IMR-90 (cell line): Measurements from ENCODE around the gene ERMN.
"Not testable (repeated sequence)": the region's sequence is repeated elsewhere in the genome, so short reads cannot be mapped to it uniquely, and the experiment has no call there.

Experiments
- CHD1 ChIP-seq: IDR thresholded peaks from 2 replicates; pipeline ENCODE4 v1.6.1; 2012; ENCODE audit warnings: low read depth, low read length, improper control_type of control experiment
- MXI1 ChIP-seq: IDR thresholded peaks from 2 replicates; pipeline ENCODE4 v1.6.1; 2012; ENCODE audit warnings: low read depth, mild to moderate bottlenecking, low read length, moderate library complexity, borderline replicate concordance
- POLR2A ChIP-seq: IDR thresholded peaks from 2 replicates; pipeline ENCODE4 v1.6.1; 2012; ENCODE audit warnings: mild to moderate bottlenecking, low read depth, low read length
- RAD21 ChIP-seq: IDR thresholded peaks from 2 replicates; pipeline ENCODE4 v1.6.1; 2012; ENCODE audit warnings: low read length, improper control_type of control experiment
- SMC3 ChIP-seq: fragments of 150-350 bp; IDR thresholded peaks from 2 replicates; pipeline ENCODE4 v1.6.1; 2016; ENCODE audit warnings: low read depth, mild to moderate bottlenecking, antibody characterized with exemption, low read length, moderate library complexity
- TF ChIP-seq, protein P1 (sequence below): conservative IDR thresholded peaks from 2 replicates; pipeline ENCODE4 v1.5.1; 2012; ENCODE audit warnings: mild to moderate bottlenecking, low read depth, low read length, improper control_type of control experiment

DNA sequence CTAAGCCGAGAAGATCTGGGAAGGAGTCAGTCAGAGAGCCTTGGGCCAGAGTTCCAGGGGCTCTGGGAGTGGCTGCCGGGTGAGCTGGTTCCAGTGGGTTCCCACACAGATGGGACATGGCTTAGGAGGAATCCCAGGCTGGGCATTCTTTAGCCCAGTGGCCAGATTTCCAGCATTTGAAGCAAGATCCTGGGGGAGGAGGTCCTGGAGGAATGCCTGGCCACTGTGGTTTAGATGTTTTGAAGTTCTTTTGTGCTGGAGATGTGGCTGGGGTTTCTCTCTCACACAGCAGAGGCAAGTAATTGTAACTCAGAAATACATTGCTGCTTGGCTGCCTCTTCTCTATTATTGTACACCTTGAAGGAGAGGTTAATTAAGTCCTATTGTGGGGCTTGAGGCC, 15.8 kb upstream of the ERMN start:
- TF ChIP-seq MXI1, SMC3, RAD21, CHD1, POLR2A: not testable (repeated sequence)
- TF ChIP-seq, protein P1, sequence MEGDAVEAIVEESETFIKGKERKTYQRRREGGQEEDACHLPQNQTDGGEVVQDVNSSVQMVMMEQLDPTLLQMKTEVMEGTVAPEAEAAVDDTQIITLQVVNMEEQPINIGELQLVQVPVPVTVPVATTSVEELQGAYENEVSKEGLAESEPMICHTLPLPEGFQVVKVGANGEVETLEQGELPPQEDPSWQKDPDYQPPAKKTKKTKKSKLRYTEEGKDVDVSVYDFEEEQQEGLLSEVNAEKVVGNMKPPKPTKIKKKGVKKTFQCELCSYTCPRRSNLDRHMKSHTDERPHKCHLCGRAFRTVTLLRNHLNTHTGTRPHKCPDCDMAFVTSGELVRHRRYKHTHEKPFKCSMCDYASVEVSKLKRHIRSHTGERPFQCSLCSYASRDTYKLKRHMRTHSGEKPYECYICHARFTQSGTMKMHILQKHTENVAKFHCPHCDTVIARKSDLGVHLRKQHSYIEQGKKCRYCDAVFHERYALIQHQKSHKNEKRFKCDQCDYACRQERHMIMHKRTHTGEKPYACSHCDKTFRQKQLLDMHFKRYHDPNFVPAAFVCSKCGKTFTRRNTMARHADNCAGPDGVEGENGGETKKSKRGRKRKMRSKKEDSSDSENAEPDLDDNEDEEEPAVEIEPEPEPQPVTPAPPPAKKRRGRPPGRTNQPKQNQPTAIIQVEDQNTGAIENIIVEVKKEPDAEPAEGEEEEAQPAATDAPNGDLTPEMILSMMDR = not testable (repeated sequence)
